Endometrial microvascular endothelial cells (primary cell): ENCODE measurements around the gene MRPS18A. TPM values are rescaled to one million over a fixed set of nuclear protein-coding genes. Genes with fewer than 3 reads are reported as not detected.

Source experiments
- in situ Hi-C: cut with HindIII; loops from 2 replicates; pipeline ENCODE4 v1.10.0; 2017; ENCODE audit warnings: low sequenced_read_pairs, low pct_unique_long_range_greater_than_20kb; ENCODE audit errors: inconsistent ontology term
- total RNA-seq: library from RNA; depleted of rRNA; stranded (reverse); fragments of >200 nt; gene quantifications from one replicate; pipeline ENCODE4 v1.2.3, GENCODE V29; 2015; ENCODE audit errors: inconsistent ontology term

The MRPS18A gene
- total RNA-seq, 1 donor from 2014 or later: 32.7 TPM

DNA sequence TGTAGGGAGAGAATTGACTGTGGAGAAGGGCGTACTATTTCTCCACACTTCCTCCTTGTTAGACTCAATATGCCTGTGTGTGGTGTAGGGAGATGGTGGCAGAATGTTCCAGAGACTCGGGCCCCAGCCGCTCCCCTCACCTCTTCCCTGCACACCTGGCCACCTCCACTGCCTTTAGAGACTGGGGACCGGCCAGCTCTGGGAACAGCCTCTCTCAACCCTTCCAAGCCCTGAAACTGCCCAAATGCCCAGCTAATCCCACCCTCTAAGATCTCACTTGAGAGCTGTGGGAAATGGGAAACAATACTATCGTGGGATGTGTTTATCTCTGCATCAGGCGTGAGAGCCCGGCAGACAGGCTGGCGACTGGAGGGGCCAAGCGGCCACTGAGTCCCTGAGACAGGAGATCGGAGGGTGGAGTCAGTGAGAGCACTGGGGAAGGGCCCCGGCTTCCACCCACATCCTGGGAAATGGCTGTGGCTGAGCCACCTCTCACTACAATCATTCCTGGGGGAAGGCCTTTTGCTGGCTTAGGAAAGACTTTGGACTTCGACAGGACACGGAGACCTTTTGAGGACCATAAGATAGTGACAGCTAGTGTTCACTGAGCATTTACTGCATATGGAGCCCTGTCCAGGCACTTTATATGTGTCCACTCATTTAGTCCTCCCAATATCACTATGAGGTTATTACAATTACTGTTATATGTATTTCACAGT lies 31.0 kb upstream of the MRPS18A start:
- in situ Hi-C loops: no loop called here

DNA sequence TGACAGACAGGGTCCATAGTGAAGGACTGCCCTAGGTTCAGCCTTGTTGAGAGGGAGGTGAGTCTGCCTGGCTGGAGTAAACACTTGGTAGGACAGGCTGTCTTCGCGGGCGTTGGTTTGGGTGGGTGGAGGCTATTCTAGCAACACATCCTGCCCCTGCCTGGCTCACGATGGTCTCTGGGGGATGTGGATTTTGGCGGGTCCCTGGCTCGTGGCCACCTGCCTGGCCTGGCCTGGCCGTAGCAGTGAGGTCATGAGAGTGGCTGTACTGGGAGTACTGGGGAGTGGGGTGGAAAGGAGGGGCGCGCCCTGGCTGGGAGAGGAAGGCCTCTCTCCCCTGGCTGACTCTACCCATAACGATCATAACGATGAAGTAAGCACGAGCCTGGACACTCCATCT lies 30.2 kb upstream of the MRPS18A start:
- in situ Hi-C loops: no loop called here

DNA sequence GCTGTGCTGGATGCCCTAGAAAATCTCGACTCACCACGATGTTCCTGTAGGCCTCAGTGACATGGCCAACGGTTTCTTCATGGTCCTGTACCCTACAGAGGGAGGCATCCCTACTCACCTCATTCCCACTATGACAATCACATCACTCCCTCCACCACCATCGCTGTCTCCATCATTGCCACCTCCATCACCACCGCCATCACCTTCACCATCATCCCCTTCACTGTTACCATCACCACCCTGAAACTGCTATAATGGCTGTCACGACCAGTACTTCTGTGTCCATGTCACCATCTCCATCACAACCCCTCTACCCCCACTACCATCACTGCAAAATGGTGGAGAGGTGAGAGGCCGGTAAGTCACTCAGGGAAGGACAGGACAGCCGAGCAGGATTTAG lies 29.8 kb upstream of the MRPS18A start:
- in situ Hi-C loops: no loop called here

DNA sequence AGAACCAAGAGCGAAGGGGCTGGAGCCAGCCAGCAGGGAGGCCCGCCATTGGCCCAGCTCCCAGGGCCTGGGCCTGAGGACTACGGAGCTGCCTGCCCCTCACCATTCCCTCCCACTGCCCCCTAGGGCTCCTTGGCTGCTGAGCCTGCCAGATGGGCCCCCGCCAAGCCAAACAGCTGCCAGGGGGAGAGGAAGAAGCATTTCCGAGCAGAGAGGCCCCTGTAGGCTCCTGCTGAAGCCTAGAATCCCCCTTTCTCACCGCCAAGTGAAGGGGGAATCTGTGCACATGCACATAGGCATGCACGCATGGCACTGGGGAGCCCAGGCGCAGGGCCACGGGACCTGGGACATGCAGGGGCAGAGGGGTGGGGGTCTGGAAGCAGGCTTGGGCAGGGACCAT lies 28.5 kb upstream of the MRPS18A start:
- in situ Hi-C loops: no loop called here

DNA sequence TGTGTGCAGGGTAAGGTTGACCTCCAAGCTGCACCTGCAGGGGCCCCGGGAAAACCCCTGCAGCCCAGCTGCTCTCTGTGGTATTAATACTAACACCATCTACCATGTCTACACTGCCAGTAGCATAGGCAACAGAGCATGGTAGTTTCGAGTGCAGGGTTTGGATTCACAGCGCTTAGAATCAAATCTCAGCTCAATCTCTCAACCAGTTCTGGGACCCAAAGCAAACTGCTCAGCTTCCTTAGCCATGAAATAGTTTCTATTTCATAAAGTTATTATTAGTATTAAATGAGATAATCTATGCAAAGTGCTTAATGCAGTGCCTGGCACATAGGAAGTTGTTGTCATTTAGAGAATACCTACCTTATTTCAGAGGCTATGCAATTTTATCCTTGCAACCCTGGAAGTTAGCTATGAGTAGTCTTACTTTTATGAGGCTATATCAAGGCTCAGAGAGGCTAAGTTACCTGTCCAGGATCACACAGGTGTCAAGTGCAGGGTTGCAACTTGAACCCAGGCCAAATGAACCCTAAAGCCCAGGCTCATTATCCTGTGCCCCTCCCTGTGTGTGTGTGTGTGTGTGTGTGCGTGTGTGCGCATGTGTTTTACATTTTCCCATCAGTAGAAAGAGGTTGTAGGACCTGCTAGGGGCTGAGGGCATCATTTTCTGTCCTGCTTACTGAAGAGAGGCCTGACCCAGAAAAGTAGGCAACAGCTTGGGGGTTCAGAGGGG lies 27.6 kb upstream of the MRPS18A start:
- in situ Hi-C loops: no loop called here

DNA sequence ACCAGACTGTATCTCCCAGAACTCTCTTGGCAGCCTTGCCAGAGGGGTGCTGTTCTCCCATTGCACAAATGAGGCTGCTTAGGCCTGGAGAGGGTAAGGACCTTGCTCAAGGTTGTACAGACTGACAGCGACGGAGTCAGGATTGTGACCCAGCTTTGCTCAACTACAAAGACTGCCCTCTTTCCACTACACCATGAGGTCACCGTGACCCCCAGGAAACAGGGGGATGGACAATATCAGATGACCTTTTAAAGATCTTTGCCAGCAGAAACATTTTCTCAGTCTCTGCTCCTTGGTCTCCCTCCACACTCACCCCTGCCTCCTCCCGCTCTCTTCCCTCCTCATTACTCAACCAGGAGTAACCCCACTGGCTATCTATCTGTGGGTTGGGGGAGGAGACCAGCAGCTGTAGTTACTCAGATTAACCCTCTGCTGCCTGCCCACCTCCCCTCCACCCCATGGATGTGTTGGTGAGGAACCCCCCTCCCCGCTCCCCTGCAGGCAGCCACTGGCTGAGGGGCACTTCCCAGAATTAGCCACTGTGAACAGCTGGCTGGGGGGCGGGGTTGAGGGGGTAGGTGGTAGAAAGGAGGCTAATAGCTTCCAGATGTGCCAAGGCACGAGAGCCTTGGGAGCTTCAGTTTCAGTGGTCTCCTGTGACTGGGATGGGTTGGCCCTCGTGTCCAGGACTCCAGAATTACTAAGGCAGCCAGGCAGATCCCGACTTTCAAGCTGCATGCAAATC lies 26.9 kb upstream of the MRPS18A start:
- in situ Hi-C loops: no loop called here

DNA sequence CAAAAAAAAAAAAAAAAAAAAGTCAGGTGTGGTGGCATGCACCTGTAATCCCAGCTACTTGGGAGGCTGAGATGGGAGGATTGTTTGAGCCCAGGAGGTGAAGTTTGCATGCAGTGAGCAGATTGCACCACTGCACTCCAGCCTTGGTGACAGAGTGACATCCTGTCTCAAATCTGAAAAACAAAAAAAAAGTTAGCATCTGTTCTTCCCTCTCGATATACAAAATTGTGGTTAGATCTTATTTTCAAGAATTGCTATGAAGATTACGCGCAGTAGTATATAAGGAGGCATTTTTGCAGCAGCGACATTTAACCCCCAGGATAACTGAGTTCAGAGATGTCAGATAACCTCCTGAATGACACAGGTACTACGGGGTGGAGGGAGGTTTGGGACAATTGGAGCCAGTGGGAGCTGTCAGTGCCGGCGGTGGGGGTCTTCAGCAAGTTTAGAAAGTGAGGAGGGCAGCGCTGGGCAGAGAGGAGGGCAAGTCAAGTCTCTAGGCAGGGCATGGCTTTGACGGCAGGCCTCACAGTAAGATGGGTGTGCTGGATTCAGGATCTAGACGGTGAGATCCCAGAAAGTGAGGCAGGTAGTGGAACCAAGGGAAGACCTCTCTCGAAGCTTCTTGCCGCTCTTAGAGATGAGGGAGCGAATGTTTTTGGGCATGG lies 26.2 kb upstream of the MRPS18A start:
- in situ Hi-C loops: no loop called here

DNA sequence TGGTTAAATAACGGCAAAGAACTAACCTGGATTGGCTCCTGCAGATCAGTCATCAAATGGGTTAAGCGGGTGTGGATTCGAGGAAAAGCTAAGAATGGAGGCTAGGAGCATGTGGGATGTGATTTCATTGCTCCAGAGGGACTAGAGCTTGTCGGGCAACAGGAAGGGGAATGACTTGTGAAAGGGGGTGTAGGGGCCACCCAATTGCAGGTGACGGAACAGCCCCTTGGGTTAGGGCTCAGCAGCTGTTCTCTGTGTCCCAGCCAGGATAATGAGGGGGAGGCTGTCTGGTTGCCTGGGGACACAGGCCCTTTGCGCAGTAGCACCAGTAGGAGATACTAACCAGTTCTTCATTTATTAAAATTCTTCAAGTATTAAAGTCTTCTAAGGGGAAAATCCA lies 25.0 kb upstream of the MRPS18A start:
- in situ Hi-C loops: no loop called here

DNA sequence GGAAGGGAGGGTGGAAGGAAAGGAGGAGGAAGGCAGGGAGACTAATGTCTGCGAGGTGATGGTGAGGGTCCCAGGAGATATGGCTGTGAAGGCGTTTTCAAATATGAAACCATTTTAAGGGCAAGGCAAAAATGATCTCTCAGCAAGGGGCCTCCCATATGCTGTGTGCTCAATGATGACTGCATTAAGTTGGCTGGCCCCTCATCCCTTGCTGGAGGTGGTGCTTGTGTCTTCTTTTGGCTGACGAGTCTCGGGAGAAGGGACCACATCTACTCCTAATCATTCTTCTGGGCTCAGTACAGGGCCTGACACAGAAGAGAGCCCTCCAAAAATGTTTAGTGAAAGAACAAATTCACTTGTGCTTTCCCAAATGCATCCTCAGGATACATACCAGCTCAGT lies 23.0 kb upstream of the MRPS18A start:
- in situ Hi-C loops: no loop called here

DNA sequence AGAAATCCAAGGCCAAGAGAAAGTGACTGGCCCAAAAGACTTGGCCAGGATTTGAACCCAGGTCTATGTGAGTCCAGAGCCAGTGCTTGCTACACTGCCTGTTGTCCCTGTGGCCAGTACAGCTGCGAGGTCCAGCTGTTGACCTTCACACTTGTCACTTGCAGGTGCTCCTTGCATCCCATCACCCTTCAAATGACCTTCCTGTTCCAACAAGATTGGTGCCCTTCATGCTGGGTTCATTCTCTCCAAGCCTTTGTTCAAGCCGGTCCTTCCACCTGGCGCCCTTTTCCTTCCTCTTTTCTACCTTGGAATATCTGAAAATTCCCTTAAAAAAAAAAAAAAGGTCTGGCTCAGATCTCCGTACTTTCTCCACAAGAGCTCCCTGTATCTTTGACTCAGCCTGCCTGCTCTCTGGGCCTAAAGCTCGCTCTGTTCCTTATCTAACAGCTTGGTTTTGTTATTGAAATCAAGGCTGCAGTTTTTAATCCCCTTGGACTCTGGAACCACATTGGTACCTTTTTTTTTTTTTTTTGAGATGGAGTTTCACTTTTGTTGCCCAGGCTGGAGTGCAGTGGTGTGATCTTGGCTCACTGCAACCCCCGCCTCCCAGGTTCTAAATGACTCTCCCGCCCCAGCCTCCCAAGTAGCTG lies 22.2 kb upstream of the MRPS18A start:
- in situ Hi-C loops: no loop called here

DNA sequence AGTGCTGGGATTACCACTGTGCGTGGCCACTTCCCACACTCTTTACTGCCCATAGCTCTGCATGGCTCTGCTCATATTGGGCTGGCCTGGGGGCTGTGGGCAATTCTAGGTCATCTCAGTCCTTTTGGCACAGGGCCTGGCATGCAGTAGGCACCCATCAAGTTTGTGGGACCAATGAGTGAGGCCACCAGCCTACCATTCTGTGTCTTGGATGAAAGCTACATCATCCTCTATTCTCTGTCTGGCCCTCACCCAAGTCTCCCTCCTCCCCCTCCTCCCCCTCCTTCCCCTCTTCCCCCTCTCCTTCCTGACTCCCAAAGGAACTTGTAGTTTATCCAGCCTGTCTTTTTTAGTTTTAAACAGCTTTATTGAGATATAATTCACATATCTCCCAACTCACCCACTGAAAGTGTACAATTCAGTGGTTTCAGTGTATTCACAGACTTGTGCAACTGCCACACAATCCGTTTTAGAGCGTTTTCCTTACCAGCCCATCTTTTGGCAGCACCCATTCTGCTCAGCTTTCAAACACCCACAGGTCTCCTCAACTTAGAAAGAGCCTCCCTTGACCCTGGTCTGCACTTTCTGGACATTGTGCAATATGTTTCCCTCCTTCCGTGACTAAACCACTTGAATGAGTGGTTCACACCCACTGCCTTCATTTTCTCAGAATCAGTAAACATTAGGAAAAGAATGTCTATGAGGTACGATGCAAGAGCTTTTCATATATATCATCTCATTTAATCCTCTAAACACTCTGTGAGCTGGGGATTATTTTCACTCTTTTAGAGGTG lies 21.5 kb upstream of the MRPS18A start:
- in situ Hi-C loops: no loop called here

DNA sequence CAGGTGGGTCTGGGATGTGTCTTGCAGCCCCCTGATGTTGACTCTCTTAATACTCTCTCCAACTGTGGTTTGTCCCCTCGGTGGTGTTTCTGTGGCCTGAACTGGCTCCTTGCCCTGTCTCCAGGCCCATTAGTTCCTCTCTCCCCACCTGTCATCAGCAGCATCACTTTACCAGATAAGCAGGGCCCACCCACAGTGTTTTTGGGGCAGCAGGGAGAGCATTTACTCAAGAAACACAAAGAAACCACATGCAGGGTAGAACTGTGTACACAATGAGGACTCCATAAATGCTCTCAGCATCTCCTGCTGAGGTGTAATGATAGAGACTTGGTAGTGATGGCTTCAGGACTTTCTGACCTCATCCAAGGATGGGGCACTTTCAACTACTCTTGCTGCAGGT lies 20.2 kb upstream of the MRPS18A start:
- in situ Hi-C loops: no loop called here

DNA sequence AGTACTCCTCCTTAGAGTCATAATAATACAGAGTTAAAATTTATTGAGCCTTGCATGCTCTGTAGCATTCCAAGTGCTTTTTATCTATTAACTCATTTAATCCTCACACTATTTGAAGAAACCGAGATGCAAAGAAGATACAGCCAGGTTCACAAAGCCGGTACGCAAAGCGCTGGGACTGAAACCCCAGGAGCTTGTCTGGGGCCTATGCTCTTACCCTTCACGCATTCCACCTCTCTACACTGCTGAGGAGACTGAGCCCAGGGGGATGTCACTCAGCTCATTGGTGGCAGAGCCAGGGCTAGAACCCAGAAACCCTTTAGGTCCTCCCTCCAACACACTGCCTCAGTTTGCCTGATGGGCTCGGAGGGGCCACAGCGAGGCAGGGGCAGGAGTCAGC lies 19.7 kb upstream of the MRPS18A start:
- in situ Hi-C loops: no loop called here

DNA sequence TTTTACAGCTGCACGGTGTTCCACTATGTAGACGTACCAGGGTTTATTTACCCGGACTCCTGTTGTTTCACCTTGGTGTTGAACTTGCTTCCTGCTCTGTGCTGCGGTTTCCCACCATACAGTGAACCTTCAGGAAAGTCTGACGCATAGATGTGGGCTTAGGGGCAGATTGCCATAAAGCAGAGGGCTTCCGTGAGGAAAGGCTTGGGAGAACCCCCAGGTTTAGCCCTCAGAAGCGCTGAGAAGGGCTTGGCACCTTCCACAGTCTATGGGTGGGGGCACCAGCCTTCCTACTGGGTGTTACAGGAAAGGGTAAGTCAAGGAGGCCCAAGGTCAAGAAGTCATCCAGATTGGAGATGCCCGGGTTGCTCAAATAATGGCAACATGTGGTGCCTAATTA lies 19.2 kb upstream of the MRPS18A start:
- in situ Hi-C loops: no loop called here

DNA sequence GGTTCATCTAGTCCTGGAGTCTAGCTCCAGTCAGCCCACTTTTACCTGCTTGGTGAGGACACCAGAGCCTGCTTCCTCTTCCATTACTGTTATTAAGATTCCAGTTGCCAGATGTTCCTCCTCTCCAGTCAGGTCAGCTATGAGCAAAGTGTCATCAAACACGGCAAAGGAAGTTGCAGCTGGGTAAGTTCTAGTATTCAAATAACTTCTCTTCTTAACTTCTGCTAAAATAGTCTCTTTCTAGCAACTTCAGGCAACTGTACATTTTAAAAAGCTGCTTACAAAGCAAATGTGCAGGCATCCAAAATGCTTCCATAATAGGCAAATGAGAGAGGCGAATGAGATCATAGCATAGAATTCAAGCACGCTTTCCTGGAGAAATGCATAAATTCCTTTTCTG lies 18.4 kb upstream of the MRPS18A start:
- in situ Hi-C loops: no loop called here

DNA sequence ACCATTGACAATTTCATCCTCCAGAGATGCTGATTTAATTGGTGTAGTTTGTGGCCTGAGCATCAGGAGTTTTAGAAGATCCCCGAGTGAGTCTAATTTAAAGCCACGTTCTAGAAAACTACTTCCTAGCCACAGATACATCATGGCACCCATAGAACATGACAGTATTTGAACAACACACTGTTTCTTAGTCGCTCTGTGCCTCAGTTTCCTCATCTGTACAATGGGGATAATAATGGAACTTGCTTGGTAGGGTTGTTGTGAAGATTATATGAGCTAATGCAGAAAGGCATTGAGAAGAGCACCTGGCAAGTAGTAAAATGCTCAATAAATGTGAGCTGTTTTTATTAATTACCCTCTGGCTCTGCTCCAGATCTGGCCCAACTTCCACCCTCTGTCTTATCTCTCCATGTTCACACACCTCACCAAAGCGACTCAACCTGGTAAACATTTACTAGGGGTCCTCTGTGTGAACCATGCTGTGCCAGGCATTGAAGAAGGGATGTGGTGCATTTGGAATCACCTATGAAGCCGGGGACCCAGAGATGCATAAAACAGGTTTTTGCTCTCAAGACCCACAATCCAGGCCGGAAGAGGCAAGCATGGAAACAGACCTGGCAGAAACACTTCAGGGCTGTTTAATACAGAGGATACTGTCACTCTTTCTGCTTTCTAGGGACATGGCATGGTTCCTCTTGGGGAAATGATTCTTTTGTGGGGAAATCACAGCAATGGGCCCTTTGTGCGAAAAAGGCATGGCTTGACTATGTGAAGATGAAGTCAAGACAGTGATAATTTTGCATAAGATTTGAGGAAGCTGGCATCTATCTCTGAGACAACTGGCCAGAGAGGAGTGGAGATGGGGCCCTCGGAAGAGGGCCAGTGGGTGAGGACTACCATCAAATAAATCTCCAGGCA lies 16.2 kb upstream of the MRPS18A start:
- in situ Hi-C loops: no loop called here
